AG09309 (cell line): ENCODE measurements around the gene MMRN1.

ENCODE experiments used
- DNase-seq: peaks from one replicate; pipeline ENCODE4 v3.0.0-alpha.2; 2010; ENCODE audit warnings: low read depth
- H3K4me3 ChIP-seq: 2 replicates; pipeline ENCODE4 v1.5.1; 2011; ENCODE audit warnings: mild to moderate bottlenecking, low read depth, low read length, moderate library complexity; ENCODE audit not compliant: control insufficient read depth
- CTCF ChIP-seq: IDR thresholded peaks from 2 replicates; pipeline ENCODE4 v1.5.1; 2011; ENCODE audit warnings: mild to moderate bottlenecking, low read depth, low read length, inconsistent platforms; ENCODE audit not compliant: insufficient read depth, control insufficient read depth; ENCODE audit errors: missing control alignments

The MMRN1 gene

DNA sequence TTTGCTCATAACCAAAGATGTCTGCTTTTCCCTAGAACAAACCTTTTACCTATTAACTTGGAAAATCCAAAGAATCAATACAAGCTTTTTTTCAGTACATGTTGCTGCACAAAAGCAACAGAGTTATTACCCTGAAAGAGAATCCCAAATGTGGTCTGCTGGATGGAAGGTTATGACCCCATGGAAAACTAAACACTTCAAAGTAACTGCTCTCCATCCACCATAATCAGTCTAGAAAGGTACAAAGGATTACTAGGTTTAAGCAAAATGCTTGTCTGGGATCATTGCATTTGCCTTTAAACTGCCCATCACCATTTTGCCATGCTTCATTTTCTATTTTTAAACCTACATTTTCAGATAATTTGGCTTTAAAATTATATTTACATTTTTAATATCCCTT is 11.7 kb downstream of the MMRN1 start:
- no peak for TF ChIP-seq CTCF
- no peak overlapping the region for H3K4me3 ChIP-seq
- DNase-seq, result no peak

- no peak for TF ChIP-seq CTCF
- DNase-seq, result no peak
- no peak overlapping the region for H3K4me3 ChIP-seq
Observed at GRCh38 chr4:89906777-89907521, 12.3 kb downstream of the MMRN1 start.

GRCh38 chr4:89909889-89910288 is 15.2 kb downstream of the MMRN1 start:
- TF ChIP-seq CTCF, result no peak
- DNase-seq, result no peak

GRCh38 chr4:89913623-89914022 is 19.0 kb downstream of the MMRN1 start:
- no peak for TF ChIP-seq CTCF
- H3K4me3 ChIP-seq, result no peak overlapping the region
- DNase-seq, result no peak

More at GRCh38 chr4:89909889-89910288, 15.2 kb downstream of the MMRN1 start:
- no peak overlapping the region for H3K4me3 ChIP-seq

- DNase-seq, result no peak
- H3K4me3 ChIP-seq, result no peak overlapping the region
Observed at GRCh38 chr4:89914609-89915550, 20.2 kb downstream of the MMRN1 start.

DNA sequence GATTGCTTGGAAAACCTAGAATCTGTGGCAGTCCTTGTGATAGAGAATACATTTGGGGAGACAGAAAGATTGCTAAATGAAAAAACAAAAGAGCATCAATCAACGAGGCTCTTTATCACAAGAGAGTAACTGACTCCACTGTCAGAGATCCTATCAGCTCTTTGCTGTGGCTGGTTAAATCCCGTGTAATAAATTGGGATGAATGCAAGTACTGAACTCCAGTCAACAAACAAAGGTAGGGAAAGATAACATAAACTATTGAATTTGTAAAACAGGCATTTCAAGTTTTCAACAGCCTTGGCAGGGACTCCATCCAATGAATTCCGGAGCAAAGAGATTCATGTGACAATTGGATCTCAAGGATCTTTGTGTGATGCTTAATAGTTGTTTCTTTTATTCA is 21.3 kb downstream of the MMRN1 start:
- DNase-seq, result no peak
- no peak for TF ChIP-seq CTCF
- no peak overlapping the region for H3K4me3 ChIP-seq

More at GRCh38 chr4:89914609-89915550, 20.2 kb downstream of the MMRN1 start:
- TF ChIP-seq CTCF, result no peak
